Measurements from ENCODE around the gene WWOX.

DNA sequence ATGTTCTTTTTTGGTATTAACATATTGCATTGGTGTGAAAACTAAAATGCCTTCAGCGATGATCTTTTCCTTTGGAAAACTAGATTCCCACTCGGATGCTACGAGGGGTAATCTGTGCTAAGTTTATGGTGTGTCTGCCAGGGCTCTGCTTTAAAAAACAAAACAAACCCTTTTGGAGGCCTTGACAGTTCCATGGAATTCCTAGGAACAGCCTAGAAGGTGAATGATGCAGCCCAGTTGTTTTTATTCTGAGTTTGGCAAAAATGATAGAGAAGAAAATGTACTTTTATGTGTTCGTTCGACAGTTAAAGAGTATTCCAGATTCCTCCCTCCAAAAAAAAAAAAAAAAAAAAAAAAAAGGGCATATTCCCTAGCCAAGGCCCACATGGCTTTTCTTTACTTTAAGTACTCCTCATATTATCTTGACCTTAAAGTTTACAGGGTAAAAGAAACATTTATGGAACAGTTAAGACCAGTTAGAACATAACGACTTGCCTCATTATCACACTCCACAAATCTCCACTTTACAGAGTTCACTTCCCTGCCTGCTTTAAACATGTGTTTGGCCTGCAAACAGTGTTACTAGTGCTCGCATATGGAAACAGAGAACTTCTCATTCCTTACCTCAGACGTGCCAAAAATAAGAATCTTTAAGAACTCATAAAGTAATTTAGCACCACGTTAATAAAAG is 159.1 kb downstream of the WWOX start:
- TF ChIP-seq CEBPB (IDR thresholded peaks at IDR 0.05; ENCODE audit: low read depth, low read length) (no peak), CHD1 (IDR thresholded peaks at IDR 0.05; ENCODE audit: low read depth, low read length) (no peak), SMC3 (IDR thresholded peaks at IDR 0.05; ENCODE audit: low read depth, low read length) (no peak), BHLHE40 (IDR thresholded peaks at IDR 0.05; ENCODE audit: low read depth, low read length) (no peak), CTCF (conservative IDR thresholded peaks at IDR 0.05; ENCODE audit: low read depth, low read length) (no peak), RCOR1 (IDR thresholded peaks at IDR 0.05; ENCODE audit: insufficient replicate concordance, low read length) (no peak), MXI1 (IDR thresholded peaks at IDR 0.05; ENCODE audit: borderline replicate concordance, low read depth, low read length) (no peak), USF2 (IDR thresholded peaks at IDR 0.05; ENCODE audit: low read depth, low read length) (no peak), POLR2A (IDR thresholded peaks at IDR 0.05; ENCODE audit: low read depth, low read length) (no peak), RAD21 (IDR thresholded peaks at IDR 0.05; ENCODE audit: low read length) (no peak), MAFK (IDR thresholded peaks at IDR 0.05; ENCODE audit: low read depth, low read length) (no peak), NFE2L2 (IDR thresholded peaks at IDR 0.05; ENCODE audit: low read depth, low read length) (no peak)
